IPS-15b (cell line): ENCODE measurements around the gene HIPK1.

Source experiments
- H3K27me3 ChIP-seq: one replicate; pipeline ENCODE4 v1.6.1; 2013; ENCODE audit warnings: low read length; ENCODE audit not compliant: control insufficient read depth, insufficient read depth
- H3K36me3 ChIP-seq: one replicate; pipeline ENCODE4 v1.6.1; 2013; ENCODE audit warnings: low read length; ENCODE audit not compliant: control insufficient read depth, insufficient read depth
- H3K4me1 ChIP-seq: one replicate; pipeline ENCODE4 v1.6.1; 2013; ENCODE audit warnings: mild to moderate bottlenecking, low read length; ENCODE audit not compliant: control insufficient read depth, insufficient read depth
- H3K4me3 ChIP-seq: one replicate; pipeline ENCODE4 v1.5.1; 2013; ENCODE audit warnings: low read depth, low read length
- H3K9ac ChIP-seq: one replicate; pipeline ENCODE4 v1.6.1; 2013; ENCODE audit warnings: low read depth, mild to moderate bottlenecking, low read length
- H3K9me3 ChIP-seq: one replicate; pipeline ENCODE4 v1.6.1; 2013; ENCODE audit warnings: mild to moderate bottlenecking, low read length; ENCODE audit not compliant: control insufficient read depth, insufficient read depth

Gene HIPK1

GRCh38 chr1:113899111-113899510, 30.0 kb upstream of the HIPK1 start:
- H3K4me1 ChIP-seq: no peaks in the 10 kb centered on the region
- no peaks in the 10 kb centered on the region for H3K27me3 ChIP-seq
- H3K36me3 ChIP-seq: peaks cover 8% of the 10 kb centered on the region
- H3K4me3 ChIP-seq: no peak overlapping the region
- H3K9me3 ChIP-seq: no peaks in the 10 kb centered on the region
- H3K9ac ChIP-seq: no peak overlapping the region

GRCh38 chr1:113901191-113901590, 27.9 kb upstream of the HIPK1 start:
- Histone ChIP-seq H3K9ac (no peak overlapping the region), H3K27me3 (no peaks in the 10 kb centered on the region), H3K9me3 (no peaks in the 10 kb centered on the region), H3K36me3 (peaks cover 8% of the 10 kb centered on the region), H3K4me3 (no peak overlapping the region), H3K4me1 (no peaks in the 10 kb centered on the region)

GRCh38 chr1:113903501-113904292, 25.4 kb upstream of the HIPK1 start:
- no peaks in the 10 kb centered on the region for H3K4me1 ChIP-seq
- H3K36me3 ChIP-seq: peaks cover 3% of the 10 kb centered on the region
- peak overlapping the region; percentile 89 for H3K4me3 ChIP-seq
- no peaks in the 10 kb centered on the region for H3K9me3 ChIP-seq
- H3K9ac ChIP-seq: no peak overlapping the region
- no peaks in the 10 kb centered on the region for H3K27me3 ChIP-seq

- H3K36me3 ChIP-seq: peaks cover 3% of the 10 kb centered on the region
- H3K9me3 ChIP-seq: no peaks in the 10 kb centered on the region
These were observed 24.8 kb upstream of the HIPK1 start for GRCh38 chr1:113904293-113904673.

GRCh38 chr1:113904674-113905434, 24.3 kb upstream of the HIPK1 start, which contains the start of the genes AP4B1 and DCLRE1B:
TSS of gene AP4B1 (minus strand) at chr1:113904799. CDS start at chr1:113904717, 82 bp downstream.
TSS of gene DCLRE1B (plus strand) at chr1:113905326. CDS start at chr1:113905587, 261 bp downstream.
- peak within 1 kb of the TSS; percentile 57 for H3K9ac ChIP-seq
- H3K27me3 ChIP-seq: no peaks in the 10 kb centered on the region
- H3K36me3 ChIP-seq: peaks cover 3% of the 10 kb centered on the region
- H3K4me1 ChIP-seq: no peaks in the 10 kb centered on the region
- H3K9me3 ChIP-seq: no peaks in the 10 kb centered on the region
- H3K4me3 ChIP-seq: peak within 1 kb of the TSS; percentile 89

More at GRCh38 chr1:113904293-113904673, 24.8 kb upstream of the HIPK1 start:
- peak overlapping the region; percentile 89 for H3K4me3 ChIP-seq
- peak overlapping the region; percentile 57 for H3K9ac ChIP-seq
- no peaks in the 10 kb centered on the region for H3K27me3 ChIP-seq
- H3K4me1 ChIP-seq: no peaks in the 10 kb centered on the region

GRCh38 chr1:113905435-113905861, 23.7 kb upstream of the HIPK1 start:
- Histone ChIP-seq H3K9me3 (no peaks in the 10 kb centered on the region), H3K36me3 (peaks cover 3% of the 10 kb centered on the region), H3K4me3 (peak overlapping the region; percentile 81), H3K9ac (peak overlapping the region; percentile 38), H3K4me1 (no peaks in the 10 kb centered on the region), H3K27me3 (no peaks in the 10 kb centered on the region)

- H3K36me3 ChIP-seq: peaks cover 12% of the 10 kb centered on the region
- no peak overlapping the region for H3K4me3 ChIP-seq
- no peaks in the 10 kb centered on the region for H3K27me3 ChIP-seq
- H3K9me3 ChIP-seq: no peaks in the 10 kb centered on the region
- H3K9ac ChIP-seq: no peak overlapping the region
- no peaks in the 10 kb centered on the region for H3K4me1 ChIP-seq
These were observed 16.4 kb upstream of the HIPK1 start for GRCh38 chr1:113912594-113913311.

GRCh38 chr1:113913312-113913668, 15.8 kb upstream of the HIPK1 start:
- Histone ChIP-seq H3K27me3 (peaks cover 2% of the 10 kb centered on the region), H3K4me1 (no peaks in the 10 kb centered on the region), H3K36me3 (peaks cover 12% of the 10 kb centered on the region), H3K4me3 (no peak overlapping the region), H3K9ac (no peak overlapping the region), H3K9me3 (no peaks in the 10 kb centered on the region)

GRCh38 chr1:113913887-113914664, 15.0 kb upstream of the HIPK1 start:
- Histone ChIP-seq H3K36me3 (peaks cover 12% of the 10 kb centered on the region), H3K27me3 (peaks cover 3% of the 10 kb centered on the region), H3K4me3 (no peak overlapping the region), H3K4me1 (no peaks in the 10 kb centered on the region), H3K9ac (no peak overlapping the region), H3K9me3 (no peaks in the 10 kb centered on the region)

- H3K9ac ChIP-seq: no peak overlapping the region
- H3K36me3 ChIP-seq: peaks cover under 1% of the 10 kb centered on the region
- H3K9me3 ChIP-seq: no peaks in the 10 kb centered on the region
- H3K4me3 ChIP-seq: no peak overlapping the region
- no peaks in the 10 kb centered on the region for H3K4me1 ChIP-seq
- H3K27me3 ChIP-seq: peaks cover 3% of the 10 kb centered on the region
These were observed 12.2 kb upstream of the HIPK1 start for GRCh38 chr1:113916974-113917373.
